Activated CD4-positive, CD25-positive, alpha-beta regulatory T cell treated with anti-CD3 and anti-CD28 coated beads, Interleukin-2, amount 50 U/mL, for 72 hours (primary cell): Measurements from ENCODE around the gene IL37.

ENCODE experiments used
- DNase-seq: peaks from one replicate; pipeline ENCODE4 v3.0.0; 2021

IL37 gene

GRCh38 chr2:112910865-112911264 is at the start of gene IL37:
TSS of gene IL37 (plus strand) at chr2:112911165. CDS start at chr2:112913013, 1,848 bp downstream.
- DNase-seq: no peak

GRCh38 chr2:112864072-112864471 is 46.9 kb upstream of the IL37 start:
- DNase-seq: no peak

- DNase-seq: no peak
Observed at GRCh38 chr2:112866128-112866835, 44.7 kb upstream of the IL37 start.

- no peak for DNase-seq
Observed at GRCh38 chr2:112867701-112868631, 43.0 kb upstream of the IL37 start.

DNA sequence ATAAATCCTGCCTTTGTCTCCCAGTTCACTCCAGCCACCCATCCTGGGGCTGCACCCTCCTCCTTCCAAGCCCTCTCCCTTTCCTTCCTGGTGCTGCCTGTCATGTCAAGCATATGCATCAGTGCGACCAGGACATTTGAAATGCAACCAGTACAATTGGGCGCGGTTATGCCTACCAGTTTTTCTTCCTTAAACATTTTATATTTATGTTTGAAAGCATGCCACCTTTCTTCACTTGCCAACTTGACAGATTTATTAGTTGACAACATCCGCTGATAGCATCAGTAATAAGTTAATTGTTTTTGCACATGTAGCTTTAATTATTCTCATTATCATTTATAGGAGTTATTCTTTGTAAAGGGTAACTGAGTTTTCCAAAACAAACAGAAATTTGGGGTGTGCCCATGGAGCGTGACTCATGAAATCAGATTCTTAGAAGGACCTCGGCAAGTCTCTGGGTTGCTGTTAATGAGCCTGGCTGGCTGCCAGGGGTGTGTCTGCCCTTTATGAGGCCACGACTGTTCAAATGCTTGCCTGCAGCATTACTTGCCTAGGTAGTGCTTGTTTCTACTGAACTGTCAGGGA is 41.6 kb upstream of the IL37 start:
- DNase-seq: no peak

DNA sequence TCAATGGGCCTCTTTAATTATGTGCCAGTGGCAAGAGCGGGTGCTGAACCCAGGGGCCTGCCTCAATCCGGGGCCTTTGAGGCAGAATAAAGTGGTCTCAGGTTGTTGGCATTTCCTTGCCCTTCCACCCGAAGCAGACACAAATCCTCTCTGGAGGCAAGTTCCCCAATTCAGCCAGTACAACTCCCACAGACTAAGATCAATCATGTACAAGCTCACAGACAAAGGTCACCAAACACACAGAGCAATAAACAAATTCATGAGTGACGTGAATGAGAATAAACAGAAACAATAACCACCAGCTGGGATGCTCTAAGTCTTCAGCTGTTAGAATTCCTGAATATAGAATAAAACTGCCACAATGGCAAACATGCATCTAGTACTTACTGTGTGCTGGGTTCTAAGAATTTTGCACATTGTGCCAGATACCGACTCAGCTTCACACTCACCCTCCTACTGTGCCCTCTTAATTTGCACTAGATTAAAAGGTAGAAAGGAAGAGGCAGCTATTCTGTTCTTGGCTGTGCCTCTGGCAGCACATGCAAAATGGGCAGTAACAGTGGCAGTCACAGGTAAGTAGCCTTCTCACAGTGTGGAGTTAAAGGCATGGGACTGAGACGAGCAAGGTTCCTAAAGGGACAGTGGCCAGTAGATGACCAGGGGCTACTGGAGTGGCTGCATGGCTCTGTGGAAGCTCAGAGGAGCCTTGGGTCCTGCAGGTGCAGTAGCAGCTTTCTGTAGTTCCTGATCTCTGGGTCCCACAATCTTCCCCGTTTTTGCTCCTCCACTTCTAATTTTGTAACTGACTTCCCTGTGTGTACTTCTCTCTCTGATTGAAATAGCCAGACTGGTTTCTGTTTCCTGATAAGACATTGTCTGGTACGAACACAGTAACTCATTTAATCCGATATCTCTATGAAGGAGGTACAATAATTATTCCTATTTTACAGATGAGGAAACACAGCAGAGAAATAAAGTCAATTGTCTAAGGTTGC is 39.8 kb upstream of the IL37 start:
- DNase-seq: no peak

DNA sequence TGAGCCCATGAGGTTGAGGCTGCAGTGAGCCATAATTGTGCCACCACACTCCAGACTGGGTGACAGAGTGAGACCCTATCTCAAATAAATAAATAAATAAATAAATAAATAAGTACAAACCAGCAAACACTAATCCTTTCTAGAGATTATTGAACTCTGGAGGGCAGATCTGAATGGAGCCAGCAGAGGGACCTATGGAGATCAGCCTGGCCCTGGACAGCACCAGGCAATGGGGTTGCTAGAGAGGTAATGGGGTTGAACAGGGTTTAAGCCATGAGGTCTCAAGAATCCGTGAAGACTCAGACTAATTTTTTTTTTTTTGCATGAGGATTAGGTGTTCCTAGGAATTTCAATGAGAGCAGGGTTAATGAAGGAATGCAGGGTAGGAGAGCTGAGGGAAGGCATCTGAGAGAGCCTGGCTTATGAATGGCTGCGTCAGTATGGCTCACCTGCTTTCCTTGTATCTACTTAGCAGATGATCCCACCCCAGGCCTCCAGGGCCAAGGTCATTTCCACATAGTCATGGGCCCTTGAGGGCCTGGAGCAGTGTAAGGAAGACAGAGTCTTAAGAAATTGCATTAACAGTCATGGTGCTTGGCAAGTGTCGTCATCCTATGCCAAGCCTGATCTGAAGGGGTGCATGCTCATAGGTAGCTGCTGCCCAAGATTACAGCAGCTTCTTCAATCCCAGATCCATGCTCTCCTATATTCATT is 34.6 kb upstream of the IL37 start:
- DNase-seq: no peak

DNA sequence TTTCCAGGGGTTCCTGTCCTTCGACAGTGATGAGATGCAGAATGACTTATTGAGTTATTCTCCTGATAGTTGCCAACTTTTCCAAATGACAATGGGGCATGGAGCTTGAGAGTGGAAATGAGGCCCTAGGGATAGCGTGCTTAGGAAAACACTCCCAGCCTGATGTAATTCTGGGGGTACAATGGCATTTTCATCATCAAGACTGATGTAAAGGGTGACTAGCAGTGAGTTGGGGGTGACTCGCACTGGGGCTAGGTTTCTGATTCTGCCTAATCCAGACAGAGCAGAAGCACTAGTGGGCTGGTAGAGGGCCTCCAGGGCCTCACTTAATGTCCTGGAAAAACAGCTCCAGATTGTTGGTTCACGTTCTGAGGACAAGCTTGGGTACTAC is 34.0 kb upstream of the IL37 start:
- DNase-seq: no peak

DNA sequence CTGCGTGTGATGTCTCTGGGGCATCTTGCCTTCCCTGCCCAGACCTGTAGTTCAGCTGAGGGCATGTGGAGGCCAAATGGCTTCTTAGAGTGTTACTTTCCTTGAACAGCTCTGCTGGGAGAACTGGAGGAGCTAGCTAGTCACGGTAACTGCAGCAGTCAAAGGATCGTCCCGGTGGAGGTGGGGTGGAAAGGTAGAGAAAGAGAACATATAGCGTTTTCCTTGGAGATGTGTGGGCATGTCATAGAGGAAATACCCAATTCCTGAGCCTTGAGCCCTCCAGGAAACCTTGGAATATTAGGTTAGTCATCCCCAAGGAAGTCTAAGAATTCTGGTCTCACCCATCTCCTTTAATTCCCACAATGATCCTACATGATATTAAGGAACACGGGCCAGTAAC is 33.5 kb upstream of the IL37 start:
- no peak for DNase-seq

DNA sequence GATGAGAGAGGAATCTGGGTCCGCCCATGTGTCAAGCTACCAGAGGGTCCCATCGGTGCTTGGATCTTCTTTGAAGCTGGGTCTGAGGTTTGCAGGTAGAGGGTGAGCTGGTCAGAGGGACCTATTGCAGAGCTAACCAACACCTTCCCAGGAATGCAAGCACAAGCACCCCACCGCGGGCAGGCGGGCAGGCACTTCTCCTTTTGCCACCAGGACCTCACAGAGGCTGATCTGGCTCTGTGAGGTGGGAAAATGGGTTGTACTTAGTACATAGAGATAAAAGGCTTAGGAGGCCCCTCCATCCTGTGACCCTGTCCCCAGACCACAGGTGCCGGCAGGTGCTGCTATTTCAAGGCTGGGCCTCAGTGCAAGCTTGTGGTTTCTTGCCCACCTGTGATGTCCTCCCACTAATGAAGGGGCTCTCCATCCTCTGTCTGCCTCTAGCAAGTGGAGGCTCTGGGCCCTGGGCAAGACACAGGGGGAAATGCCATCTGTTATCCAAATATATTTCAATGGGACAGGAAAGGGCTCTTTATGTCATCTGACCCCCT is 31.4 kb upstream of the IL37 start:
- DNase-seq: no peak

- no peak for DNase-seq
Observed at GRCh38 chr2:112880091-112880531, 30.9 kb upstream of the IL37 start.

- DNase-seq: no peak
Observed at GRCh38 chr2:112880696-112881095, 30.3 kb upstream of the IL37 start.

GRCh38 chr2:112881217-112881985 is 29.6 kb upstream of the IL37 start:
- DNase-seq: no peak

DNA sequence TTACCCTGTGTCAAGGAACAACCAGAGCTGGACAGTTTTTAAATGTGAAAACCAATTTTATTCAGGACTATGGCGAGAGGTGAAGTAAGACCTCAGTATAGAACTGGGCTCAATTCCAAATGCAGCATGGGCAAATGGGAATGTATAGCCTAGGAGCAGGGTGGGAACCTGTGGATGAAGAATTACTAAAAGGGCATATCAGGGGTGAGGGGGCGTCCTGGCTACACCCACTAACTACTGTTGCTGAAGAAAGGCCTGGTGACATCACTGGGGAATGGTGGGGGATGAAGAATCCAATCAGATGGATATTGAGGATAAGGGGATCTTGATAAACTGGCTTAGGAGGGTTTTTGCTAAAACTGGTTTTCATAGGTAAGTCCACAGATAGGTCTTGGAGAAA is 27.3 kb upstream of the IL37 start:
- DNase-seq: no peak

DNA sequence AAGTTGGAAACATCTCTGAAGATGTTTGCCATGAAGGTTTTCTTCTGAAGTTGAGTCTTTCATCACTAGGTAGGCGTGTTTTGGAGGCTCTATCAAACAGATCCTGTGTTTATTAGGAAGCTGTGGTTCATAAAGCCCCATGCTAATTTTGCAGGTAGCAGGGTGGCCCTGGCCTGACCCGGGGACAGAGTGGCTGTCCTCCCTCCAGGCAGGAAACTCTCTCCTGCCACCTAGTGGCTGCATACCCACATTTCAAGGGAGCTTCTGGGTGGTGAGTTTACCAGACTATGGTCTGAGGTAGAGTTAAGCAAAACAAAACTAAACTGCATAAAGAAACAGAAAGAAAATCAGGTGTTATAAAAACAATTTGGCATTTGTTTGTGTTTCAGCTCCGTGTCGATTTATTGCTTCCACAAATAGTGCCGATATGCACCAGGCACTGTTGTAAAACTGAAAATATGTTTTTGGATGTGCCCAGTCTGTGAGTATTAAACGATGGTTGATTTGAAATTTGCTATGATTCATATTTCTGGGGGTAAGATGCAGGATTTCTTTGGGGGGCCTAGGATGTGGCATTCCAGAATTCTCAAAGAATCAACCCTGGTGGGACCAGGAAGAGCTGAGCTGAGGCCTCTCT is 26.0 kb upstream of the IL37 start:
- DNase-seq: peak; percentile 85

DNA sequence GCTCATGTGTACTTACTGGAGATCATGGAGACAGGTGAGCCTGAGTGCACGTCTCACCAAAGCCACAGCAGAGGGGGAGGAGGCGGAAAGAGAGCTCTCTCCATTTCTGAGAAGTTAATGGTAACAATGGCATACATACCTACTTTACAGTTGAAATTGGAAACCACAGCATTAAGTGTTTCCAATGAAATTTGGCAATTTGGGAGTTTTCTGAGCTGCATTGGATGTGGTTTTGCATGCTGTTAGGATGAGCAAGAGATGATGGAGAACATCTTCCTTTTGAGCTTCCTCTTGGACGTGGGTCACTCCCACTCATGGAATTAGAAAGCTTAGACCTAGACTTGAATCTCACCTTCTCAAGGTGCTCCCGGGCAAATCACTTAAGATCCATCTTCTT is 25.5 kb upstream of the IL37 start:
- no peak for DNase-seq

- no peak for DNase-seq
Observed at GRCh38 chr2:112886291-112886690, 24.7 kb upstream of the IL37 start.

DNA sequence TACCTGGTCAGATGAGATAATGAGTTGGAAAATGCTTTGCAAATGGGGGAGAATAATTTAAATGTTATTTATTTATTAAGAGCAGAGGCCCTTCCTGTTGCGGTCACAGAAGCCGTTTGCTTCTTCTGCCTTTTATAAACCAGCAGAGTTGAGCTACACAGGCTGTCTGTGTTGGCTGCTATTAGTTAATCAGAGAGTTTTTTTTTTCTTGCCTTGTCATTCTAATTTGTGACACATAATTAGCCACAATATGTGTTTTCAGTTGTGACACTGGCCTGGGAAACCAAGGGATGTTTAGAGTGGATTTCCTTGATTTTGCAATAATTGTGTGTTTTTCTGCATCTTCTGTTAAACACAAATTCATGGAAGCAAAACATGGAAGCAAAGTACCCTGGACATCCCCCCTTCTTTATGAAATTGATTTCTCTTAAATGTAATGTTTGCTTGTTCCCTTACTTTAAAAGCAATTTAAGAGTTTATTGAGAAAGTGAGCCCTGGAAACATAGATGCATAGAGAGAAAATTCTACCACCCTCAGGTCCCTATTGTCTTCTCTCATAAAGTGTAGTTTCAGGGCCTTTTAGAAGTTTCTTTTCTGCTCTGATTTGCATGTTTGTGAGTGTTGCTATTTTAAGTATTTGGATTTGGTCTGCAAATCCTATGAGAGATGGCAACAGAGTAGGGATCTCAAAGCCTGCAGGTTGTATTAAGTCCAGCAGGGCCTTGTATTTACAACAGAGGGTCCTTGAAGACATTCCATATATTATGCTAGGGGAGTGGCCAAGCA is 22.8 kb upstream of the IL37 start:
- DNase-seq: no peak

GRCh38 chr2:112889976-112890375 is 21.0 kb upstream of the IL37 start:
- no peak for DNase-seq
